Measurements from ENCODE around the gene KRCC1. TPM values are rescaled to one million over a fixed set of nuclear protein-coding genes. Genes with fewer than 3 reads are reported as not detected.

KRCC1 gene
- 18.2 and 27.9 TPM in 2 replicates for polyA plus RNA-seq

GRCh38 chr2:88055371-88056128 is at the start of gene KRCC1:
Gene KRCC1, minus strand, starts transcription at chr2:88055783. Its CDS starts 27,220 bp downstream, at chr2:88028563.

GRCh38 chr2:88067598-88067997 is 12.0 kb upstream of the KRCC1 start, which contains the start of gene SMYD1:
Gene SMYD1, plus strand, starts transcription at chr2:88067825. Its CDS starts 40 bp downstream, at chr2:88067865.

DNA sequence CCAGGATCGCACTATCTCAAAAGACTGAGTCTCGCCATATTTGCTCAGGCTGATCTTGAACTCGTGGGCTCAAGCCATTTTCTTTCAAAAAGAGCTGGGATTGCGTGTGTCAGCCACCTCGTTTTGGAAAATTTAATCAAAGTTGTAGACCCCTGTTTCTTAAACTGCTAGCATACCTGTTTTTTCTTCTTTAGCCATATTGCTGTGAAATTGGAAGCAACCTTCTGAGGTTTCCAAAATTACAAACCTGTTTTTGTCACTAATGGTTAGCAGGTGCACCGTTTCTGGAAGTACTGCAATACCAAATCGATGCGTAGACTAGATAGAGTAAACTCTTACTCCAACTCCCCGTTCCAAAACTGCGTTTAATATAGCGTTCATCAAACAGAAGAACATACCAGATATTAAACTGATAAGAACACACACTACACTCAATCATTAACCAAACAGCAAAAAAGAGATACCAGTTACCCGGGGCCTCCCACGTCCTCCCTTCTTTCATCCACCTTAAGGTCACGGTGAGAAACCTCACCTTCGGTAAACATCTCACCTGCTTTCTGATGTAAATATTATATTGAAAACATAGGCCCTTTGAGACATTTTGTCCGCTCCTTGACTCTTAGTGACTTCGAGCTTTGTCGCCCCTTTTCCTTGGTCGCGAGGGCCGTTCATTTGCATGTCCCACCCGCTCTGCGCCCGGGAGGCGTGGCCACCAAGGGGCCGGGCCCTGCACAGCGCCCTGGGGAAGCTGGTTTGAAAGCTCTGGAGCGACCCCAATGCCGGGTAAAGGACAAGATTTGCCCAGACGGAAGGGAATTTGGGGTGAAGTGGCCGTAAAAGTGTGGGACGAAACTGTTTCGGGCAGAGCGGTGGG is 39.3 kb downstream of the KRCC1 start, which contains the start of gene RNU2-63P:
RNU2-63P (minus strand) TSS at position 462 of the 874 bp plus-strand sequence.

Other genes starting within 250 kb of the KRCC1 start
- not detected in 2 replicates for gene RGPD2, start 230.0 kb downstream of the KRCC1 start, polyA plus RNA-seq
- not detected in 2 replicates for gene RNU2-63P, start 39.2 kb downstream of the KRCC1 start, polyA plus RNA-seq
- 0.16 TPM in 1 of 2 replicates, not detected in the other for gene SMYD1, start 12.0 kb upstream of the KRCC1 start, polyA plus RNA-seq
- gene FABP1, start 72.3 kb upstream of the KRCC1 start, polyA plus RNA-seq = not detected in 2 replicates
- 1.1 and 3.0 TPM in 2 replicates for gene THNSL2, start 114.6 kb upstream of the KRCC1 start, polyA plus RNA-seq